Thyroid gland (tissue), 4 donors: Measurements from ENCODE around the gene ABO.
"Not testable (repeated sequence)": the region's sequence is repeated elsewhere in the genome, so short reads cannot be mapped to it uniquely, and the experiment has no call there.

Source experiments
- CTCF ChIP-seq, 6 experiments: fragments of 200-600 bp in 3 of 6; fragments of 450-650 bp in 3 of 6; sonication (generic) in 3 of 6; IDR thresholded peaks; one replicate each; pipeline ENCODE4 v1.5.1; 2016 to 2019; ENCODE audit warnings: antibody characterized with exemption in 6 of 6, mild to moderate bottlenecking in 2 of 6, inconsistent platforms in 1 of 6, moderate library complexity in 1 of 6
- POLR2A ChIP-seq, 2 donors: fragments of 450-650 bp; IDR thresholded peaks; one replicate each; pipeline ENCODE4 v1.6.1; 2017; ENCODE audit warnings: antibody characterized with exemption in 2 of 2, mild to moderate bottlenecking in 2 of 2, moderate library complexity in 1 of 2

GRCh38 chr9:133209327-133210201 is 65.4 kb downstream of the ABO start:
- not testable (repeated sequence) for TF ChIP-seq CTCF, POLR2A (IDR thresholded peaks at IDR 0.05)
